HG03159 (cell line): ENCODE data around the gene CNPY3.
A peak's percentile ranks its signal among the peaks of the same experiment; 100 is the strongest.
"Not testable (repeated sequence)": the region's sequence is repeated elsewhere in the genome, so short reads cannot be mapped to it uniquely, and the experiment has no call there.

ENCODE experiments used
- ATAC-seq: cut with Tn5 transposase; IDR thresholded peaks from one replicate; pipeline ENCODE4 v1.9.1; 2021; ENCODE audit warnings: mild to moderate bottlenecking, moderate library complexity; ENCODE audit not compliant: unreplicated experiment

Gene CNPY3

DNA sequence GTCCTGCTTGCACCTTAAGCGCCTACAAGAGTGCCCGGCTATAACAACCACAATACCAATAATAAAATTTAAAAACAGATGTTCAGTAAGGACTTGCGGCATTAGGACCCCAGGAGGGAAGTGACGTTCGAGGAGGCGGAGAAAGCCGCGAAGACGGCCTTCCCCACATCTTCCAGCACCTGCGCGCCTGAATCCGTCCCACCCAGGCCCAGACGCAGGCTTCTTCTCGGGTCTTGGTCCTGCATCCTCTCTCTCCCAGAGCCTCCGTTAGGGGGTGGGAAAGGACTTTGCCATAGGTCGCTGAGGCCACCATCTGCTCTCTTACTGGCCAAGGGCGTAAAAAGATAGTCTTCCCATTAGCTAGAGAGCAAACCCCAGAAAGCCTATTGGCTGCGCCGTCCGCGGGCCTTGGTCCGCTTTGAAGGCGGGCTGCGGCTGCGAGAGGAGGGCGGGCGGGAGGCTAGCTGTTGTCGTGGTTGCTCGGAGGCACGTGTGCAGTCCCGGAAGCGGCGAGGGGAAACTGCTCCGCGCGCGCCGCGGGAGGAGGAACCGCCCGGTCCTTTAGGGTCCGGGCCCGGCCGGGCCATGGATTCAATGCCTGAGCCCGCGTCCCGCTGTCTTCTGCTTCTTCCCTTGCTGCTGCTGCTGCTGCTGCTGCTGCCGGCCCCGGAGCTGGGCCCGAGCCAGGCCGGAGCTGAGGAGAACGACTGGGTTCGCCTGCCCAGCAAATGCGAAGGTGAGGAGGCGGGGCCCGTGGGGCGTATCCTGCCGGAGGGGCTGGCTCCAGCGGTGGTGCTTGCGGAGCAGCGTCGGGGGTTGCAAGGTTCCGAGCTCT, at the start of gene CNPY3:
Gene CNPY3, plus strand, starts transcription at position 495 of the 835 bp plus-strand sequence. Its CDS starts 91 bp downstream, at position 586.
- peak; percentile 76 for ATAC-seq

DNA sequence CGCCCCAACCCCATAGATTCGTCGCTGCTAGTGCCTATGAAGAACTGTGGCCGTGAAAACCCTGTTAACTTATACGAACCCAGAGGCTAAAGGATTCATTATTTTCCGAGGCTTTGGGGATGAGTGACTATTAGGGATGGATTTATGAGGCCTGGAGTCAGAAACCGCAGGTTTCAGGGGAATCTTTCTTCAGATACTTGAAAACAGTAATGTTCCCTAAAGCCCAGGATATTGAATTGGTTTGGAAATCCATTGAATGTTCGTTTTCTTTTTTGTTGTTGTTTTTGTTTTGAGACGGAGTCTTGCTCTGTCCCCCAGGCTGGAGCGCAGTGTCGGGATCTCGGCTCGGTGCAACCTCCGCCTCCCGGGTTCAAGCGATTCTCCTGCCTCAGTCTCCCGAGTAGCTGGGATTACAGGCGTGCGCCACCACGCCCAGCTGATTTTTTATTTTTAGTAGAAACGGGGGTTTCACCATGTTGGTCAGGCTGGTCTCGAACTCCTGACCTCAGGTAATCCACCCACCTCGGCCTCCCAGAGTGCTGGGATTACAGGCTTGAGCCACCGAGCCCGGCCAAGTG, 49.0 kb upstream of the CNPY3 start:
- ATAC-seq, result not testable (repeated sequence)

DNA sequence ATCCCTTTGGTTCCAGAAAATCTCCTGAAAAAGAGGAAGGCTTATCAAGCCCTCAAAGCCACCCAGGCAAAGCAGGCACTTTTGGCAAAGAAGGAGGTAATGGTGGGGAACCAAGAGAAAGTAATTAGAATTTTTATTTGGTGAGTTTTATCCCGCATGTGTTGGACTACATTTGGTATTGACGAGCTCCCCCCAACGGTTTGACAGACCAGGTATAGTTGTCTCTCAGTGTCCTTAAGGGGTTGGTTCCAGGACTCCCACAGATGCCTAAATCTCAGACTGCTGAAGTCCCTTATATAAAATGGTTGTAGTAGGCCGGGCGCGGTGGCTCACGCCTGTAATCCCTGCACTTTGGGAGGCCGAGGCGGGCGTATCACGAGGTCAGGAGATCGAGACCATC, 48.4 kb upstream of the CNPY3 start:
- not testable (repeated sequence) for ATAC-seq

DNA sequence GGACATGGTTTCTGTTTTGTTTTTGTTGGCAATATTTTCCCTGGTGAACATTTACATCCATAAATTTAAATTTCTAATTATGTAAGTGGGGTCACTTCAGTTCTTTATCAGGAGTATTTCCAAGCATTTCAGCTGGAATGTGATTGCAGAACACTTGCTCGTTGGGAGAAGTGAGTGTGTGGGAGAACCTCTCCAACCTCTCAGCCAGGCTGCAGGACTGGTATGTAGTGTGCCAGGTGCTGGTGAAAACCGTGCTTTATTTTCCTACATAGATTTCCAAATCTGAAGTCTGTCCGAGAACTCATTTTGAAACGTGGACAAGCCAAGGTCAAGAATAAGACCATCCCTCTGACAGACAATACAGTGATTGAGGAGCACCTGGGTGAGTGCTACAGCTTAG, 43.6 kb upstream of the CNPY3 start:
- ATAC-seq, result no peak

DNA sequence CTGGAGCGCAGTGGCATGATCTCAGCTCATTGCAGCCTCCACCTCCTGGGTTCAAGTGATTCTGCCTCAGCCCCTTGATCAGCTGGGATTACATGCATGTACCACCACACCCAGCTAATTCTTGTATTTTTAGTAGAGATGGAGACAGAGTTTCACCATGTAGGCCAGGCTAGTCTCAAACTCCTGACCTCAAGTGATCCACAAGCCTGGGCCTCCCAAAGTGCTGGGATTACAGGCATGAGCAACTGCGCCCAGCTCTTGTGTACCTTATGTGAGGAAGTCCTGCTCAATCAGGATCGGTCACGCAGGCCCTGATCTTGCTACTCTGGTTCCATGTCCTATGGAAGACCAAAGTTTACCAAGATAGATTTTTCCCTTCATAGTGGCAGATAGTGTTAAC, 41.1 kb upstream of the CNPY3 start:
- ATAC-seq, result not testable (repeated sequence)

DNA sequence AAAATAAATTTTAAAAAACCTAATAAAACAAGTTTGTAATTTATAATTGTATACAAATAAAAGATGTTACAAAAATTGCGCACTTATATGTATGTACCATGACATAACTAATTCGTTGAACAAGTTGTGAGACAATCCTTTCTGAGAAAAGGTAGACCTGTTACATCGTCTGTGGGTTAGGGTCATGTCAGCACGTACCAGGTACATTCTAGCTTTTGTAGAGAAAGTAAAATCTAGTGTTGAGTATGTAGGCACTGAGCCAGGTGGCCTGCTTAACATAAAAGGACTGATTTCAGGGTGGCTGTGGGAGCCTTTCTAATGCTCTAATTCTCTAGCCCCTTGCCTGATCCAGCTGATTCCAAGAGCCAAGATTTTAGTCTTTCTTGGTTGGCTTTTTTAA, 39.5 kb upstream of the CNPY3 start:
- ATAC-seq, result no peak

DNA sequence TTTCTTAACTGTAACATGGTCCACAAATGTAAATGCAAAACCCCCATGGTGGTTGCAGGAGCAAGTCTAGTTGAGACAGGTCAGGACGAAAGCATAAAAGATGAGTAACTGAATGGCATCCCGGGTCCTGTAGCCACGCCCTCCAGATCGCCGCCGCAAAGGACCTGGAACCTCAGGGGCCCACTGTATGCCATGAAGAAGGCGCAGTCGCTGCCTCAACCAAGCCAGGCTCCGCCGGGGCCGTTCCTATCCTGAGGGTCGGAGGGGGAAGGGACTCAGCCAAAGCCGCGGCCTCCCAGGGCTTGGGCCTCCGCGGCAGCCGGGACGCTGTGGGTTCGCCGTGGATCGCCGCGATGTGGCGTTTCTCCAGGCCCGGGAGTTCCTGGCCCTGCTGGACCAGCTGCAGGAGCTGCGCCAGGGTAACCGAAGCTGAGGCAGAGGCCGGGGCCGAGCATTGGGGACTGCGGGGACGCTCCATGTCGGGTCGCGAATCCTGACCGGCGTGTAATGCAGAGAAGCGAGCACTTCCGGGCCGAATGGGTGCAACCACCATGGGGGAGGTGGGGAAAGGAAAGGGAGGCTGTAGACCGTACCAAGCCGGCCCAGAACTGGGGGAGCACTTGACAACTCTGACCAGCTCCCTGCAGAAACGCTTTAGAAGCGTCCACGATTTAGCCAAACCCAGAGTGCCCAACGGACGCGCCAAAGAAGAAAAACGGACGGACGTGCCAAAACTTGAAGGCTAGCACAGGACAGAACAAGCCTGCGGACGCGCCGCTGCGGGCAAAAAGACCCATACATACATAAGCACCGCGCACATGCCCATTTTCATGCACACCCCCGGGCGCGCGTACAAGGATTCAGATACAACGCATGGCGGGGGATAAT, 38.7 kb upstream of the CNPY3 start:
- ATAC-seq, result peak; percentile 89

DNA sequence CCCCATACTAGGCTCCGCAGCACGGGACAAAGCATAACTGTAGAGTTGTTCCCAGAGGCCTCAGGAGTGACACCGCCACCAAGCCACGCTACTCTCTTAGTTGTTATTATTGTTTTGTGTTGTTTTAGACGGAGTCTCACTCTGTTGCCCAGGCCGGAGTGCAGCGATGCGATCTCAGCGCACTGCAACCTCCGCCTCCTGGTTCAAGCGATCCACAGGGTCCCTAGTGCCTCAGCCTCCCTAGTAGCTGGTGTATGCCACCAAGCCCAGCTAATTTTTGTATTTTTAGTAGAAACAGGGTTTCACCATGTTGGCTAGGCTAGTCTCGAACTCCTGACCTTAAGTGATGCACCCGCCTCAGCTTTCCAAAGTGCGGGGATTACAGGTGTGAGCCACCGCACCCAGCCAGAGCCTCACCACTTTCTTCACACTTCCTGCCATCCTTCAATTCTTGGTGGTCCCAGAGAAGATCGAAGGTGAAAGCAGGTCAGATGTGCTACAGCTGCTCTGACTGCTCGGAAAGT, 38.0 kb upstream of the CNPY3 start:
- no peak for ATAC-seq

DNA sequence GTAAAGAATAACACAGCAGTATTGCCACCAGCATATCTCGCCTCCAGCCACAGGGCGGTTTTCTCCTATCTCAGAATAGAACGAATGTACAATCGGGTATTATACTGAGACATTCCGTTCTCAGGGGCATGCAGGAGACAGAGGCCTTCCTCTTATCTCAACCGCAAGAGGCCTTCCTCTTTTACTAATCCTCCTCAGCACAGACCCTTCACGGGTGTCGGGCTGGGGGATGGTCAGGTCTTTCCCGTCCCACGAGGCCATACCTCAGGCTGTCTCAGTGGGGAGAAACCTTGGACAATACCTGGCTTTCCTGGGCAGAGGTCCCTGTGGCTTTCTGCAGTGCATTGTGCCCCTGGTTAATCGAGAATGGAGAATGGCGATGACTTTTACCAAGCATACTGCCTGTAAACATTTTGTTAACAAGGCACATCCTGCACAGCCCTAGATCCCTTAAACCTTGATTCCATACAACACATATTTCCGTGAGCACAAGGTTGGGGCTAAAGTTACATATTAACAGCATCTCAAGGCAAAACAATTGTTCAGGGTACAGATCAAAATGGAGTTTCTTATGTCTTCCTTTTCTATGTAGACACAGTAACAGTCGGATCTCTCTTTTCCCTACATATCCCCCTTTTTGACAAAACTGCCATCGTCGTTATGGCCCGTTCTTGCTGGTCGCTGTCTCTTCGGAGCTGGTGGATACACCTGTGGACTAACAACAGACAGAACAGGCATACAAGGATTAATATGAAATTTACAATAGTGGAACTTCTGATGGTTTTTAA, 35.0 kb upstream of the CNPY3 start:
- not testable (repeated sequence) for ATAC-seq

DNA sequence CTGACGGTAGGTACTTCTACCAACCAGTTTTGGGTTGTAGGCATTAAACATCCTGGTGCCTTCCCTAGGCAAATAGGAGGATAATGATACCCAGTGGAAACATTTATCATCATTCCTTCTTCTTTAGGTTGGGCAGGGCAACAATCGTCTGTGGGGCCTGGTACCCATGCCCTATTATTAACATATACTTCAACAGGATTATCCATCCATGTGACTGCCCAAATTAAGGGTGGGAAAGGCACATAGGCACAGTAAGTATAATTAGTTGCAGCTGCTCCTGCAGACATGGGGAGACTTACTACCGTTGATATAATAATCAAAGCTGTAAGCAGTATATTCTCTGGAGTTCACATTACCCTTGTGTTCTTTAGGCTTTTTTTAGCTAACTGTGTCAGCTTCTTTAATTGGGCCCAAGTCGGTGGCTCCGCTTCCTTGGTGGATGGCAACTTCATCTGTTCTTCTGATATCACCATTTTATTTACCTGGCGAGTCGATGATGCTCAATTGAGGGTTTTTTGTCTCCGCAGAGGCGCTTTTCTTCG, 33.0 kb upstream of the CNPY3 start:
- ATAC-seq, result no peak

DNA sequence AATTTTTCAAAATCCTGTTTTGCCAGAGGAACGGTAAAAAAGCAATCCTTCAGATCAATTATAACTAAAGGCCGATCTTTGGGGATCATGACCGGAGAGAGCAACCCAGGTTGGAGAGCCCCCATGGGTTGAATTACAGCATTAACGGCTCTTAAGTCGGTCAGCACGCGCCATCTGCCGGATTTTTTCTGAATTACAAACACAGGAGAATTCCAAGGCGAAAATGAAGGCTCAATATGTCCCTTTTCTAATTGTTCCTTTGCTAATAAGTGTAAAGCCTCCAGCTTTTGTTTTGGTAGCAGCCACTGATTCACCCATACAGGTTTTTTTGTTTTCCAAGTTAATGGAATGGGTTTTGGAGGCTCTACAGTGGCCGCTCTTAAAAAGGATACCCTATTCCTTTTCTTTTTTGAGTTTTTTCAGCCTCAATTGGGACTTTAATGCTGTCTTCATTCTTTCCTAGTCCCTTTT, 30.4 kb upstream of the CNPY3 start:
- no peak for ATAC-seq

DNA sequence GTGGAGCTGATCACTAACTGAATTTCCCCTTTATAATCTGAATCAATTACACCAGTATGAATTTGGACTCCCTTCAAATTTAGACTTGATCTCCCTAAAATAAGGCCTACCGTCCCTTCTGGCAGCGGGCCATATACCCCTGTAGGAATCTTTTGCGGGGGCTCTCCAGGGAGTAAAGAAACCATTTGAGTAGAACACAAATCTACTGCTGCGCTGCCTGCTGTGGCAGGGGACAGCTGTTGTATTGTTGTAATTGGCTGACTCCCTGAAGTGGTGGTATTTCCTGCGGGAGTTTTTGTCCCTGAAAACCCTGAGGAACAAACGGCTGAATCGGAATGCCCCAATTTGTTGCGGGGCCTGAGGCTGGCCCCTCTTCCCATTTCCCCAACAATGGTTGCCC, 29.4 kb upstream of the CNPY3 start:
- ATAC-seq, result no peak

DNA sequence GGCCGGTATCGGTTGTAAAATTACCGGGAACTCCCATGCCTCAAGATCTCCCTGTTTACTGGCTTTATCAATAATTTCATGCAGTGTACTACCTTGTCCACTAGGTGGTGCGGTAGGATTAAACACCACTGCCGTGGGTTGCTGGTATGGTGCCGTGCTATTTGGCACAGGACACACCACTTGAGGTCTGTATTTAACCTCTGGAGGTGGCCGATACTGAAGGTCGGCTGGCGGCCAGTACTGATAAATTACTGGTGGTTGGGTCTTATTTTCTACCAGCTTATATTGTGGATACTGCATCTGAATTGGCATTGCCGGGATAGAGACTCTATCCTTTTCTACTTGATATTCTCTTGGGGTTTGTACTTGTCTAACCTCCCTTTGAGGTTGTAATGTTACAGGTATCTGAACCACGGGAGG, 27.7 kb upstream of the CNPY3 start:
- no peak for ATAC-seq

DNA sequence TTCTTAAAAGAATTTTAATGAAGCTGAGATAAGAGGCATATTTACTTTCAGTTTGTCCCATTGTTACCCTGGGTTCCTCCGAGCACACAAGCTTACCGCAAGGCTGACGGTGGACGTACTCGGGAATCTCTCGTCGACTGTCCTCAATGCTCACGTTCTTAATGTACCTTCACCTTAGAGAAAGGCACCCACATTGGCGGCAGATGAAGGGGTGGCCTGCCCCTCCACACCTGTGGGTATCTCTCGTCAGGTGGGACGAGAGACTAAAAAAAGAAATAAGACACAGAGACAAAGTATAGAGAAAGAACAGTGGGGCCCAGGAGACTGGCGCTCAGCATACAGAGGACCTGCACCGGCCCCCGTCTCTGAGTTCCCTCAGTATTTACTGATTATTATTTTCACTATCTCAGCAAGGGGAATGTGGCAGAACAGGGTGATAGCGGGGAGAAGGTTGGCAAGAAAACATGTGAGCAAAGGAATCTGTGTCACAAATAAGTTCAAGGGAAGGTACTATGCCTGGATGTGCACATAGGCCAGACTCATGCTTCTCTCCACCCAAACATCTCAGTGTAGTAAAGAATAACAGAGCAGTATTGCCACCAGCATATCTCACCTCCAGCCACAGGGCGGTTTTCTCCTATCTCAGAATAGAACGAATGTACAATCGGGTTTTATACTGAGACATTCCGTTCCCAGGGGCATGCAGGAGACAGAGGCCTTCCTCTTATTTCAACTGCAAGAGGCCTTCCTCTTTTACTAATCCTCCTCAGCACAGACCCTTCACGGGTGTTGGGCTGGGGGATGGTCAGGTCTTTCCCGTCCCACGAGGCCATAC, 26.6 kb upstream of the CNPY3 start:
- not testable (repeated sequence) for ATAC-seq

DNA sequence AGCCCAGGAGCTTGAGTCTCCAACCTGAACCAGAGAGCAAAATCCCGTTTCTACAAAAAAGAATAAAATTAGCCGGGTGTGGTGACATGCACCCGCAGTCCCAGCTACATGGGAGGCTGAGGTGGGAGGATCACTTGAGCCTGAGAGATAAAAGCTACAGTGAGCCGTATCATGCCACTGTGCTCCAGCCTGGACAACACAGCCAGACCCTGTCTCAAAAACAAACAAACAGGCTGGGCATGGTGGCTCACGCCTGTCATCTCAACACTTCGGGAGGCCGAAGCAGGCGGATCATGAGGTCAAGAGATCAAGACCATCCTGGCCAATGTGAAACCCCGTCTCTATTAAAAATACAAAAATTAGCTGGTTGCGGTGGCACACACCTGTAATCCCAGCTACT, 24.8 kb upstream of the CNPY3 start:
- no peak for ATAC-seq

DNA sequence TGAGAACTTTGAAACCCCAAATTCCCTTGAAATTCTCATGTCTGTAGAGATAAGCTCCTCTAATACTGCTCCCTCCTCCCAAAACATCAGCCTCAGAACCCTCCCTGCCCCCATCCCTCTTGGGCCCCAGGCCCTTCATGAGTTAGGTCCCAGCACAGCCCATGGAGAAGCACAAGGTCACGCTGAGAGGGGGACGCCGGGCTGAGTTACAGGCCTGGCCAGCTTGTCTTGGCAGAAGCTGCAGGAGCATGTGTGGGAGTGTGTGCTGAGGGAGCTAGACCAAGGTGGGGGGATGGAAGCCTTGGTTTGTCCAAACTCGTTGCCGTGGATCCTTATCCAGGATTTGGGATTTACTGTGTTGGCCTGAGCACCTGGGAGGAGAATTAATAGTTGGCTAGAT, 21.9 kb upstream of the CNPY3 start:
- ATAC-seq, result no peak

DNA sequence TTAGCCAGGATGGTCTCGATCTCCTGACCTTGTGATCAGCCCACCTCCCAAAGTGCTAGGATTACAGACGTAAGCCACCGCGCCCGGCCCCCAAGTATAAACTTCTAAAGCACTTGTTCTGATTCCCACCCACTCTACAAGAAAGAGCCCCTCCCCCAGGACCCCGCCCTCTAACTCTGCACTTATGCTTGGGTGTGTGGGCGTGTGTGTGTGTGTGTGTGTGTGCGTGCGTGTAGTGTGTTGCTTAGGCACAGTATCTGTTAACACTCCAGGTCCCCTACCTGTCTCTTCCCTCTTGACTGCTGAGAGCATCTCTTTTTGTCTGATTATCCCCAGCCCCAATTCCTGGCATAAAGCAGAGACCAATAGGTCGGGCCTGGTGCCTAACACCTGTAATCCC, 19.4 kb upstream of the CNPY3 start:
- no peak for ATAC-seq

DNA sequence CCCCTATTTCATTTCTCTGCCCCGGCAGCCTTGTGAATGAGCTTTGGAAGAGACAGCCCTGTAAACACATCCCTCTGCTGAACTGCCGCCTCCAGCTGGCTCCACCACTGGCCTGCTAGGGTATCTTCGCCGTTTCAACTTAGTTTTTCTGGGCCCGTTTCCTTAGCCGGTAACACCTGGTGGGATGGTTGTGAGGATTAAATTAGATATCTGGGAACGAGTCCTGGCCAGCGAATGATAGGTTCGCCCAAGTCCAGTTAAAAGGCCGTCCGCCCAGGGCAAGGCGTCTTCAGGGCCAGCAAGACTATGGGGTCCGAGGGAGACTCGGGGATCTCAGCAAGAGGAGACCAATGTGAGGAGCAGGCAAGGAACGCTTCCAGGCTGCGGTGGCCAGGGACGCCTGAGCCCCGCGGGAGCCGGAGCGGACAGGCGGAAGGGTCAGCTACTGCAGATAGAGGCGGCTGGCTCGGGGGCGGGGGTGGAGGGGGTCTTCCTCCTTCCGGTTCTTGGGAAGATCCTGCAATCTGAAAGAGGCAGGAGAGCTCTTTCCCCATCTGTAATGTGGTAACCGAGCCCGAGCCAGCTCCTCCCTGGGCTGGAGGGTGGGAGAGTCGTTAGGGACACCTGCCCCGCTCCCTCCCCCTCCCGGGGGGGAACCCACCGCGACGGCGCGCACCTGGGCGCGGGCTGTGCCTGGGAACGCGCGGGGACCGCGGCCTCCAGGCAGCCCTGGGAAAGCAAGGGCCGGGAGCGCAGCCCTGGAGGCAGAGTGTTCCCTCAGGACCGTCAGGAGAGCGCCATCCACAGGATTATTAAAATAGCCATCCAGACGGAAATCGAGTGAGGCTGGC, 17.9 kb upstream of the CNPY3 start:
- no peak for ATAC-seq
